ENCODE results near the gene EIF1B.

- TF ChIP-seq POLR2A (IDR thresholded peaks at IDR 0.05) (no peak), CTCF (IDR thresholded peaks at IDR 0.05) (no peak)
Measured at GRCh38 chr3:40299721-40300335, 9.7 kb upstream of the EIF1B start.
